AG10803 (cell line): Measurements from ENCODE around the gene COL1A1.

Experiments
- DNase-seq: peaks from one replicate; pipeline ENCODE4 v3.0.0; 2010; ENCODE audit warnings: low read depth
- H3K4me3 ChIP-seq: 2 replicates; pipeline ENCODE4 v1.5.1; 2011; ENCODE audit warnings: mild to moderate bottlenecking, low read length, control low read depth
- TF ChIP-seq, protein P1 (sequence below): conservative IDR thresholded peaks from 2 replicates; pipeline ENCODE4 v1.5.1; 2011; ENCODE audit warnings: mild to moderate bottlenecking, low read length, control low read depth, inconsistent platforms

Gene COL1A1

GRCh38 chr17:50165466-50165865 is 36.0 kb downstream of the COL1A1 start:
- no peak overlapping the region for H3K4me3 ChIP-seq
- TF ChIP-seq, protein P1, sequence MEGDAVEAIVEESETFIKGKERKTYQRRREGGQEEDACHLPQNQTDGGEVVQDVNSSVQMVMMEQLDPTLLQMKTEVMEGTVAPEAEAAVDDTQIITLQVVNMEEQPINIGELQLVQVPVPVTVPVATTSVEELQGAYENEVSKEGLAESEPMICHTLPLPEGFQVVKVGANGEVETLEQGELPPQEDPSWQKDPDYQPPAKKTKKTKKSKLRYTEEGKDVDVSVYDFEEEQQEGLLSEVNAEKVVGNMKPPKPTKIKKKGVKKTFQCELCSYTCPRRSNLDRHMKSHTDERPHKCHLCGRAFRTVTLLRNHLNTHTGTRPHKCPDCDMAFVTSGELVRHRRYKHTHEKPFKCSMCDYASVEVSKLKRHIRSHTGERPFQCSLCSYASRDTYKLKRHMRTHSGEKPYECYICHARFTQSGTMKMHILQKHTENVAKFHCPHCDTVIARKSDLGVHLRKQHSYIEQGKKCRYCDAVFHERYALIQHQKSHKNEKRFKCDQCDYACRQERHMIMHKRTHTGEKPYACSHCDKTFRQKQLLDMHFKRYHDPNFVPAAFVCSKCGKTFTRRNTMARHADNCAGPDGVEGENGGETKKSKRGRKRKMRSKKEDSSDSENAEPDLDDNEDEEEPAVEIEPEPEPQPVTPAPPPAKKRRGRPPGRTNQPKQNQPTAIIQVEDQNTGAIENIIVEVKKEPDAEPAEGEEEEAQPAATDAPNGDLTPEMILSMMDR: no peak
- no peak for DNase-seq

DNA sequence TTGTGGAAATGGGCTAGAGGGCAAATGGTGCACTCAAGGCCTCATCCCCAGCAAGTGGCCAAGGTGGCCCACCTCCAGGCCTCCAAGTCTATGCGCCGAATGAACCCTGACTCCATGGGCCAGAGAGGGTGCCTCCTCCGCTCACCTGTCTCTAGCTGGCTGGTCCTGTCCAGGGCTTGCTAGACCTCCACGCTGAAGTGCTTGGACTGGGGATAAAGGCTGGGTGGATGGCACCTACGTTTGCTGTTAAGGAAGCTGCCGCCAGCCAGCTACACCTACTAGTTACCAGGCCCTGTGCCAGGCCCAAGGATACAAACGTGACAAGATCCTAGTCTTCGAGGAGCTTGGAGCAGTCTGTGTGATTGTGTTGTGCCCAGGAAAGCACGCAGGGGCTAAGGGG is 36.4 kb downstream of the COL1A1 start:
- no peak for DNase-seq
- TF ChIP-seq, protein P1: no peak
- H3K4me3 ChIP-seq: no peak overlapping the region

- TF ChIP-seq, protein P1: no peak
- H3K4me3 ChIP-seq: no peak overlapping the region
- DNase-seq: no peak
Measured at GRCh38 chr17:50164697-50164988, 36.8 kb downstream of the COL1A1 start.

DNA sequence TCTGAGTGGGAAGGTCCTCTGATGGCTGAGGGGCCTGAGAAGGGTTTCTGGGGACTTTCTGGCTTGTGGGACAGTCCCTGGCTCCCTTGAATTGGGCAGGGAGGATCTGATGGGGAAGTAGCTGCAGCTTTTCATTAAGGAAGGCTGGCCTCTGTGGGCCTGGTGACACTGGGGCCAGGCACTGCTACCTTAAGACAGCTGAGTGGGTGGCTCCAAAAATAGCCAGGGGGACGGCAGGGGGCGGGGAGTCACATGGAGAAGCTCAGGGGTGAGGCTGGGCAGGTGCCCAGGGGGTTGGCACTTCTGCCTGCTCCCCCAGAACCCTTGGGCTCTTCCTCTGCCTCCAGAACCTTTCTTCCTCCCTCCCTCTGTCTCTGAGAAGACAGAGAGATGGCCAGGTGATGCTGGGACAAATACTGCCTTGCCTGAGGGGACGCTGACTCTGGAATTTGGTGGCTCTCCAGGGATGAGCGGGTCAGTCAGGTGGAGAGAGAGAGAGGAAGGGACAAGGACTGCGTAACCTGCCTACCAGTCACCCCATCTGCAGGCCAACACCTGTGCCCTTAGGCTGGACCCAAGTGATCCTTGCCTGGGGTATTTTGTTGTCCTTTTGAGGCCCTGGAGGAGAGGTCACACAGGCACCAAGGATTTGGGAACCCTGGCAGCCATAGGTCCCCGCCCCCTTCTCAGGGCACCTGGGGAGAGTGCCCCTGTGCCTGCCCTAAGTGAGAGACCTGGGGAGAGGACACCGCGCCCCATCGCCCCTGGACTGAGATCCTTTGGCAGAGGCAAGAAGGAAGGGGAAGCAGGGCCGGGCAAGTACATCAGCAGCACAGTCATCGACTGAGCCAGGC is 37.4 kb downstream of the COL1A1 start:
- no peak for DNase-seq
- TF ChIP-seq, protein P1: no peak
- H3K4me3 ChIP-seq: no peak overlapping the region

DNA sequence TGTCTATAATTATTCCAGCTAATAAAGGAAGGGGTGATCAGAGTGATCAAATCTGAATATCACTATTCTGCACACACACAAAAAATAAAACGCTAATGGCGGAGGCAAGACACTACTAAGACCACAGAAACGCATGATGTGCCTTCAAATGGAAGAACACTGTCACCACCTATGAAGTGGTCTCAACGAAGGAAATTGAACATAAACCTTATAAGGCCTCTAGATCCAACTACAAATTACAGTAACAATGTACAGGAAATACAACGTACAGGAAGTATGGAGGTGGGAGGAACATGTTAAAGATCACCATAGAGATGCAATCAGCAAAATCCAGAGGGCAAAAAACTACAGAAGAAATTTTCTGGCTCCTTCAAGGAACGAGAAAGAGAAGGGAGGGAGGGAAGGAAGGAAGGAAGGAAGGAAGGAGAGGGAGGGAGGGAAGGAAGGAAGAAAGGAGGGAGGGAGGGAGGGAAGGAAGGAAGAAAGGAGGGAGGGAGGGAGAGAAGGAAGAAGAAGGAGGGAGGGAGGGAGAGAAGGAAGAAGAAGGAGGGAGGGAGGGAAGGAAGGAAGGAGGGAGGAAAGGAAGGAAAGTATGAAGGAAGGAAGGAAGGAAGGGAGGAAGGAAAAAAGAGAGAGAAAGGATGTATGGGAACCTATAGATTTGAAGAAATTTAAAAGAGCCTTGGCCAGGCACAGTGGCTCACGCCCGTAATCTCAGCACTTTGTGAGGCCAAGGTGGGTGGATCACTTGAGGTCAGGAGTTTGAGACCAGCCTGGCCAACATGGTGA is 38.8 kb downstream of the COL1A1 start:
- DNase-seq: no peak
- no peak overlapping the region for H3K4me3 ChIP-seq

DNA sequence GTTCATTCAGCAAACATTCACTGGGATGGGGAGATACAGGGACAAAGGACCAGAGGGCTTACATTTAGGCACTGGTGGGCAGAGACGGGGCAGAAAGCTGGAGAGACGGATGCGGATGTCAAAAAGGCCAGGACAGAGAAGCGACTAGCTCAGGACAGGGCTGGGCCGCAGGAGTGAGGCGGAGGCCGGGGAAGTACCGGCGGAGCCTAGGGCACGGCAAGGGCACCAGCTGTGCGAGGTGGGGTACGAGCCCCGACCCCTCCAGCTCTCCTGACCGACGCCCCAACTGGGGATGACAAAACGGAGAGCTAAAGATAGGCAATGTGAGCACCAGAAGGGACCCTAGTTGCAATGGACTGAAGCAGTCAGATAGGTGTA is 39.5 kb downstream of the COL1A1 start:
- DNase-seq: no peak
- H3K4me3 ChIP-seq: peak overlapping the region; percentile 40

More for the DNA sequence above, 38.8 kb downstream of the COL1A1 start:
- TF ChIP-seq, protein P1: no peak

More for the DNA sequence above, 39.5 kb downstream of the COL1A1 start:
- TF ChIP-seq, protein P1: no peak
